ENCODE data around the gene AIG1.
"Not testable (repeated sequence)": the region's sequence is repeated elsewhere in the genome, so short reads cannot be mapped to it uniquely, and the experiment has no call there.

AIG1 gene

GRCh38 chr6:143060806-143061596 is at the start of gene AIG1:
Gene AIG1 (plus strand): TSS chr6:143060889. CDS start chr6:143060926, 37 bp downstream.
- Histone ChIP-seq H3K36me3 (ENCODE audit: control insufficient read depth, insufficient read depth, low read length) (no peaks in the 10 kb centered on the region), H3K9ac (ENCODE audit: low read depth, low read length) (peak within 1 kb of the TSS; percentile 70), H3K9me3 (ENCODE audit: control insufficient read depth, insufficient read depth, low read length) (no peaks in the 10 kb centered on the region), H3K4me1 (ENCODE audit: control insufficient read depth, insufficient read depth, low read length) (peaks cover 30% of the 10 kb centered on the region), H3K4me3 (ENCODE audit: low read depth, low read length) (peak within 1 kb of the TSS; percentile 77), H3K27me3 (ENCODE audit: control insufficient read depth, insufficient read depth, low read length) (no peaks in the 10 kb centered on the region)

GRCh38 chr6:143014764-143015163 is 45.9 kb upstream of the AIG1 start:
- Histone ChIP-seq H3K4me3 (ENCODE audit: low read depth, low read length) (no peak overlapping the region), H3K4me1 (ENCODE audit: control insufficient read depth, insufficient read depth, low read length) (no peaks in the 10 kb centered on the region), H3K27me3 (ENCODE audit: control insufficient read depth, insufficient read depth, low read length) (no peaks in the 10 kb centered on the region), H3K9ac (ENCODE audit: low read depth, low read length) (no peak overlapping the region), H3K36me3 (ENCODE audit: control insufficient read depth, insufficient read depth, low read length) (no peaks in the 10 kb centered on the region), H3K9me3 (ENCODE audit: control insufficient read depth, insufficient read depth, low read length) (no peaks in the 10 kb centered on the region)

GRCh38 chr6:143015300-143015706 is 45.4 kb upstream of the AIG1 start:
- Histone ChIP-seq H3K4me3 (ENCODE audit: low read depth, low read length) (no peak overlapping the region), H3K9ac (ENCODE audit: low read depth, low read length) (no peak overlapping the region), H3K4me1 (ENCODE audit: control insufficient read depth, insufficient read depth, low read length) (no peaks in the 10 kb centered on the region), H3K36me3 (ENCODE audit: control insufficient read depth, insufficient read depth, low read length) (no peaks in the 10 kb centered on the region), H3K27me3 (ENCODE audit: control insufficient read depth, insufficient read depth, low read length) (no peaks in the 10 kb centered on the region), H3K9me3 (ENCODE audit: control insufficient read depth, insufficient read depth, low read length) (no peaks in the 10 kb centered on the region)

- Histone ChIP-seq H3K4me1 (ENCODE audit: control insufficient read depth, insufficient read depth, low read length) (no peaks in the 10 kb centered on the region), H3K36me3 (ENCODE audit: control insufficient read depth, insufficient read depth, low read length) (no peaks in the 10 kb centered on the region), H3K9ac (ENCODE audit: low read depth, low read length) (no peak overlapping the region), H3K27me3 (ENCODE audit: control insufficient read depth, insufficient read depth, low read length) (no peaks in the 10 kb centered on the region), H3K4me3 (ENCODE audit: low read depth, low read length) (no peak overlapping the region), H3K9me3 (ENCODE audit: control insufficient read depth, insufficient read depth, low read length) (no peaks in the 10 kb centered on the region)
Measured at GRCh38 chr6:143018955-143019354, 41.7 kb upstream of the AIG1 start.

GRCh38 chr6:143020862-143021261 is 39.8 kb upstream of the AIG1 start:
- H3K4me3 ChIP-seq (ENCODE audit: low read depth, low read length); H3K36me3 ChIP-seq (ENCODE audit: control insufficient read depth, insufficient read depth, low read length); H3K27me3 ChIP-seq (ENCODE audit: control insufficient read depth, insufficient read depth, low read length); H3K9me3 ChIP-seq (ENCODE audit: control insufficient read depth, insufficient read depth, low read length); H3K9ac ChIP-seq (ENCODE audit: low read depth, low read length); H3K4me1 ChIP-seq (ENCODE audit: control insufficient read depth, insufficient read depth, low read length): not testable (repeated sequence)

GRCh38 chr6:143021543-143021942 is 39.1 kb upstream of the AIG1 start:
- H3K4me3 ChIP-seq (ENCODE audit: low read depth, low read length), result no peak overlapping the region
- H3K4me1 ChIP-seq (ENCODE audit: control insufficient read depth, insufficient read depth, low read length), result no peaks in the 10 kb centered on the region
- H3K9me3 ChIP-seq (ENCODE audit: control insufficient read depth, insufficient read depth, low read length), result no peaks in the 10 kb centered on the region
- no peak overlapping the region for H3K9ac ChIP-seq (ENCODE audit: low read depth, low read length)
- no peaks in the 10 kb centered on the region for H3K27me3 ChIP-seq (ENCODE audit: control insufficient read depth, insufficient read depth, low read length)
- H3K36me3 ChIP-seq (ENCODE audit: control insufficient read depth, insufficient read depth, low read length), result no peaks in the 10 kb centered on the region

- Histone ChIP-seq H3K9ac (ENCODE audit: low read depth, low read length) (no peak overlapping the region), H3K4me1 (ENCODE audit: control insufficient read depth, insufficient read depth, low read length) (no peaks in the 10 kb centered on the region), H3K27me3 (ENCODE audit: control insufficient read depth, insufficient read depth, low read length) (no peaks in the 10 kb centered on the region), H3K9me3 (ENCODE audit: control insufficient read depth, insufficient read depth, low read length) (no peaks in the 10 kb centered on the region), H3K36me3 (ENCODE audit: control insufficient read depth, insufficient read depth, low read length) (no peaks in the 10 kb centered on the region), H3K4me3 (ENCODE audit: low read depth, low read length) (no peak overlapping the region)
Measured at GRCh38 chr6:143022587-143022986, 38.1 kb upstream of the AIG1 start.

- no peak overlapping the region for H3K9ac ChIP-seq (ENCODE audit: low read depth, low read length)
- no peaks in the 10 kb centered on the region for H3K4me1 ChIP-seq (ENCODE audit: control insufficient read depth, insufficient read depth, low read length)
- no peaks in the 10 kb centered on the region for H3K36me3 ChIP-seq (ENCODE audit: control insufficient read depth, insufficient read depth, low read length)
- no peaks in the 10 kb centered on the region for H3K27me3 ChIP-seq (ENCODE audit: control insufficient read depth, insufficient read depth, low read length)
- no peaks in the 10 kb centered on the region for H3K9me3 ChIP-seq (ENCODE audit: control insufficient read depth, insufficient read depth, low read length)
- H3K4me3 ChIP-seq (ENCODE audit: low read depth, low read length), result no peak overlapping the region
Measured at GRCh38 chr6:143023695-143024094, 37.0 kb upstream of the AIG1 start.

GRCh38 chr6:143024977-143025376 is 35.7 kb upstream of the AIG1 start:
- Histone ChIP-seq H3K4me3 (ENCODE audit: low read depth, low read length) (no peak overlapping the region), H3K4me1 (ENCODE audit: control insufficient read depth, insufficient read depth, low read length) (no peaks in the 10 kb centered on the region), H3K9ac (ENCODE audit: low read depth, low read length) (no peak overlapping the region)

GRCh38 chr6:143026696-143027449 is 33.8 kb upstream of the AIG1 start:
- Histone ChIP-seq H3K4me3 (ENCODE audit: low read depth, low read length) (no peak overlapping the region), H3K9ac (ENCODE audit: low read depth, low read length) (no peak overlapping the region), H3K27me3 (ENCODE audit: control insufficient read depth, insufficient read depth, low read length) (no peaks in the 10 kb centered on the region), H3K9me3 (ENCODE audit: control insufficient read depth, insufficient read depth, low read length) (no peaks in the 10 kb centered on the region), H3K36me3 (ENCODE audit: control insufficient read depth, insufficient read depth, low read length) (no peaks in the 10 kb centered on the region), H3K4me1 (ENCODE audit: control insufficient read depth, insufficient read depth, low read length) (no peaks in the 10 kb centered on the region)

More at GRCh38 chr6:143024977-143025376, 35.7 kb upstream of the AIG1 start:
- no peaks in the 10 kb centered on the region for H3K9me3 ChIP-seq (ENCODE audit: control insufficient read depth, insufficient read depth, low read length)
- H3K36me3 ChIP-seq (ENCODE audit: control insufficient read depth, insufficient read depth, low read length), result no peaks in the 10 kb centered on the region
- H3K27me3 ChIP-seq (ENCODE audit: control insufficient read depth, insufficient read depth, low read length), result no peaks in the 10 kb centered on the region

GRCh38 chr6:143034689-143035334 is 25.9 kb upstream of the AIG1 start:
- Histone ChIP-seq H3K27me3 (ENCODE audit: control insufficient read depth, insufficient read depth, low read length) (no peaks in the 10 kb centered on the region), H3K9ac (ENCODE audit: low read depth, low read length) (no peak overlapping the region), H3K9me3 (ENCODE audit: control insufficient read depth, insufficient read depth, low read length) (no peaks in the 10 kb centered on the region), H3K4me3 (ENCODE audit: low read depth, low read length) (no peak overlapping the region), H3K4me1 (ENCODE audit: control insufficient read depth, insufficient read depth, low read length) (no peaks in the 10 kb centered on the region), H3K36me3 (ENCODE audit: control insufficient read depth, insufficient read depth, low read length) (no peaks in the 10 kb centered on the region)
